Right lobe of liver (tissue), 4 donors: ENCODE results near the gene HMGN4.

ENCODE experiments used
- CTCF ChIP-seq, 4 donors: fragments of 200-600 bp in 3 of 4; fragments of 450-650 bp in 1 of 4; IDR thresholded peaks; one replicate each; pipeline versions ENCODE4 v1.5.1 to v1.8.0; 2016 to 2022; ENCODE audit warnings: antibody characterized with exemption in 4 of 4, mild to moderate bottlenecking in 2 of 4
- POLR2A ChIP-seq: fragments of 450-650 bp; IDR thresholded peaks from one replicate; pipeline ENCODE4 v1.6.1; 2017; ENCODE audit warnings: antibody characterized with exemption, mild to moderate bottlenecking
- donor health status: DM: no; HTN: no; CAD: no.
- donor health status: DM: no; HTN: no; CAD: no.
- donor health status: DM: no; HTN: yes; CAD: no.

DNA sequence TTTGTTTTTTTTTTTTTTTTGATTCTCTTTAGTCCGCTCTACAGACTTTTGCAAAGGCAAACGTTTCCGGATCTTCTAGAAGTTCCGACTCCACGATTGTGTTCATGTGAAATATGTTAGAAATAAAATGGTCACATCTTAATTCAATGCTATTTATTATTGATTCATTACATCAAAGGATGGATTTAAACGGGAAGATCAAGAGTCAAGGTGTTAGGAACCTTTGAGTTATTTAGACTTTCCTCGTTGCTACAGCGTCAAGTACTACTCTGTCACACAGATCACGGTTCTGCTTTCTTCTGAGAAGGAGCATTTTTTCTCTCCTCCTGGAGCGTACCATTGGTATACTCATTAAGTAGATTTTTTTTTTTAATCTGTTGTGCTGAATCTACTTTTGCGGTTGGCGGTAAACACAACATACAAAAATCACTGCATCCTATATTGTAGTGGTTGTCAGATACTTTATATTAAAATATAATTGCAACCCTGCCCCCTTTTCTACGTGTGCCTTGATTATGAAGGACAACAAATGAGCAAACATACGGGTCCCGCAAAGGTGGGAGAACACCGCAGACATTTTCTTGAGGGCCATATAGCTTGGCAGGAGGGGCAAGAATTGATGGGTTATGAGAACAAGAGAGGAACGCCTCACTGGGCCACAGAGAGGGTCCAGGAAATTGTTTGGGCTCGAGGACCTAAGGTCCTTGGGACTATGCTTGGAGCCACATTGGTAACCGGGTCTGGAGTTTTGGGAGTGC lies 17.5 kb downstream of the HMGN4 start:
- no peak for TF ChIP-seq CTCF (IDR thresholded peaks at IDR 0.05)
- no peak for TF ChIP-seq POLR2A
